Measurements from ENCODE around the gene PRSS33. TPM values are rescaled to one million over a fixed set of nuclear protein-coding genes. Genes with fewer than 3 reads are reported as not detected.

The PRSS33 gene
- total RNA-seq, 2 donors from 2014 or later, result not detected

DNA sequence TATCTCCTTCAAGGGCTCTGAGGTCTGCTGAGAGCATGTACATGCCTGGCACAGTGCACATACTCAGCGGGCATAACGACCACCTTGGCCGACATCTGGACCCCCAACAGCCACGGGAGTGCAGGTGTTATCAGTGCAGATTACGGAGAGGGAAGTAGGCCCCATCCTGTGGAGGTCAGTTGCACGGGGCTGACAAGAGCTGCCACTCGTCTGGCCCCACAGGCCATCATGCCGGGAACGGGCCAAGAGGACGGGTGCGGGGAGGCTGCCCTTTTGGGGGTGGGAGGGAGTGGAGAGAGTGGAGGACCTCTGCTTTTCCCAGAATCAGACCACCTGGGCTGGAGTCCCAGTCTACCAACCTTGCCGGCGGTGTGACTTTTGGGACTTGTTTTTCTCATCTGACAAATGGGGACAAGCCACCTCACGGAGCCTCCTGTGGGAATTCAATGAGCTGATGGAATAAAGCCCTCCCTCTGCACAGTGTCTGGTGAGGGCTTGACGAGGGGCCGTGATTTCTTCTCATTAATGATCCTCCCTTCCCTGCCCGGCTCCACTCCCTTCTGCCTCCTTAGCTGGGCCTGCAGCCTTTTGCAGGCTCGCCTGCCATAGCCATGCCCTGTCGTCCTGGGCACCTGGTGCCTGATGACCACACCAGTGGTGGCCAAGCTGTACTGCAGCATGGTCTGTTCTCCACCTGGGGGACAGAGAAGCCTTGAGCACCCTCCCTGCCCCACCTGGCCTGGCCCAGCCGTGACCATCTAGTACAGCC, 4.6 kb downstream of the PRSS33 start:
- peak; percentile 62 for DNase-seq (ENCODE audit: low spot score)
- intact Hi-C loops (cut with DNase I), result no loop called here

DNA sequence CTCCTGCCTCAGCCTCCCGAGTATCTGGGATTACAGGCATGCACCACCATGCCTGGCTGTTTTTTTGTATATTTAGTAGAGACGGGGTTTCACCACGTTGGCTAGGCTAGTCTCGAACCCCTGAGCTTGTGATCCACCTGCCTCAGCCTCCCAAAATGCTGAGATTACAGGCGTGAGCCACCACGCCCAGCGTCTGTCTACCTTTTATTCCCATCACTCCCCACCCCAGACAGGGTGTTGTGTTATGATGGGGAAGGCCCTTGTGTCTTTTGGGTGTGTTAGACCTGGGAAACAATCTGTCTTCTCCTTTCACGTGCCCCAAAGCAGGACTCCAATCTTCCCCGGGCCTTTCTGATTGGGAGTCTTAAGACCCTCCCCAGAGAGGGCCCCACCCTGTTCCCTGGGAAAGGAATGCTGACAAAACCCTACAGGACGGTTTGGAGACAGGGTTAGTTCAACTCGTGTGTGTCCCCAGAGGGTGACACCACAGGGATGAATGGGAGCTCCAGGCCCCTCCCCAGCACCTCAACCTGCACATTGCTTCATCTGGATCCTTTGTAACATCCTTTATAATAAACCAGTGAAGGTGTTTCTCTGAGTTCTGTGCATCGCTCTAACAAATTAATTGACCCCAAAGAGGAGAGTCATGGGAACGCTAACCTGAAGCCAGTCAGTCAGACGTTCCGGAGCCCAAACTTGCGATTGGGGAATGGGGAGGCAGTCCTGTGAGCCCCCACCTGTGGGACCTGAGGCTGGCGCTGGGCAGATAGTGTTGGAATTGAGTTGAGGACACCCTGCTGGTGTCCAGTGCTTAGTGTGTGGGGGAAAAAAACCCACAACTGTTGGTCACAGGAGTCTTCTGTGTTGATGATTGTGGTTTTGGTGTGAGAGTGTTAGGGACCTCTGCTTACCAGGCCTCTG, 7.1 kb downstream of the PRSS33 start:
- peak; percentile 58 for DNase-seq (ENCODE audit: low spot score)
- intact Hi-C loops (cut with DNase I), result loop anchor here in 1 of 2 donors (5.0 kb wide), 1 partner anchor 1042 kb away; no protein-coding TSS in a partner anchor

- intact Hi-C loops (cut with DNase I), result loop anchor here in 1 of 2 donors (5.0 kb wide), 1 partner anchor 1043 kb away; no protein-coding TSS in a partner anchor
- no peak for DNase-seq (ENCODE audit: low spot score)
These were observed 8.0 kb downstream of the PRSS33 start for GRCh38 chr16:2779151-2779920.

- DNase-seq (ENCODE audit: low spot score), result no peak
- intact Hi-C loops (cut with DNase I), result loop anchor here in 1 of 2 donors (5.0 kb wide), 1 partner anchor 1044 kb away; no protein-coding TSS in a partner anchor
These were observed 8.8 kb downstream of the PRSS33 start for GRCh38 chr16:2778630-2778958.

- no peak for DNase-seq (ENCODE audit: low spot score)
- intact Hi-C loops (cut with DNase I), result loop anchor here in 1 of 2 donors (2.0 to 5.0 kb wide), 2 partner anchors 53 to 1044 kb away; no protein-coding TSS in a partner anchor
These were observed 9.3 kb downstream of the PRSS33 start for GRCh38 chr16:2777903-2778629.

DNA sequence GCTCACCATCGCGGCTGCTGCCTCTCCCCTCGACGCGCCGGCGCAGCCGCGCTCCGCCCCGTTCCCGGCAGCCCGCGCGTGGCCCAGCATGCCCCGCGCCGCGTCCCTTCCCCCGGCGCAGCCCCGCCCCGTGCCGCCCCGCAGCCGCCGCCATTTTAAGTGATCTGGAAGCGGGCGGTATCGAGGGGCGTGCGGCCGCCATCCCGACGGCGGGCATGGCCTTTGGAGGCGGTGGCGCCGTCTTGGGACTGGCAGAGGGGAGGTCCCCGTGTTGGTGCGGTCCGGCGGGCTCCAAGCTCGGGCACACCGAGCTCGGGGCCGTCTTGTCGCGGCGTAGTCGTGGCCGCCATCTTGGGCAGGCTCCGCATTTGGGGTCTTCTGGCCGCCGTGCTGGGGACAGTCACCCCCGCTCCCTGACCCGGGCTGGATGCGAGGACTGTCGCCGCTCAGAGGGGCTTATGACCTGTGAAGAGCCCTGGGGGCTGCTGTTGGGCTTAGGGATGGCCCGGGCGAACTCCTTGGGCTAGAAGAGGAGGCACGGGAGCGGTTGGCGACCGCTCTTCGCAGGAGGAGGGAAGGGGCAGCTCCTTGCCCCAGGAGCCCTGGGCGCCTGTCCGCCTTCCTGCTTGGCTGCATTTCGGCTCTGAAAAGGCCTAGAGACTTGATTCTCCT, 10.0 kb downstream of the PRSS33 start, which contains the start of gene ELOB:
Gene ELOB, minus strand, starts transcription at position 50 of the 672 bp plus-strand sequence. Its CDS starts 41 bp downstream, at position 9.
- intact Hi-C loops (cut with DNase I), result loop anchor here in 1 of 2 donors (2.0 to 5.0 kb wide), 2 partner anchors 53 to 1045 kb away; no protein-coding TSS in a partner anchor
- DNase-seq (ENCODE audit: low spot score), result peak; percentile 97

GRCh38 chr16:2776500-2777139, 10.7 kb downstream of the PRSS33 start:
- intact Hi-C loops (cut with DNase I), result loop anchor here in 1 of 2 donors (2.0 to 5.0 kb wide), 2 partner anchors 52 to 1046 kb away; no protein-coding TSS in a partner anchor
- DNase-seq (ENCODE audit: low spot score), result no peak

- DNase-seq (ENCODE audit: low spot score), result peak; percentile 2
- intact Hi-C loops (cut with DNase I), result loop anchor here in 1 of 2 donors (2.0 to 5.0 kb wide), 2 partner anchors 51 to 1046 kb away; no protein-coding TSS in a partner anchor
These were observed 11.4 kb downstream of the PRSS33 start for GRCh38 chr16:2775765-2776499.

DNA sequence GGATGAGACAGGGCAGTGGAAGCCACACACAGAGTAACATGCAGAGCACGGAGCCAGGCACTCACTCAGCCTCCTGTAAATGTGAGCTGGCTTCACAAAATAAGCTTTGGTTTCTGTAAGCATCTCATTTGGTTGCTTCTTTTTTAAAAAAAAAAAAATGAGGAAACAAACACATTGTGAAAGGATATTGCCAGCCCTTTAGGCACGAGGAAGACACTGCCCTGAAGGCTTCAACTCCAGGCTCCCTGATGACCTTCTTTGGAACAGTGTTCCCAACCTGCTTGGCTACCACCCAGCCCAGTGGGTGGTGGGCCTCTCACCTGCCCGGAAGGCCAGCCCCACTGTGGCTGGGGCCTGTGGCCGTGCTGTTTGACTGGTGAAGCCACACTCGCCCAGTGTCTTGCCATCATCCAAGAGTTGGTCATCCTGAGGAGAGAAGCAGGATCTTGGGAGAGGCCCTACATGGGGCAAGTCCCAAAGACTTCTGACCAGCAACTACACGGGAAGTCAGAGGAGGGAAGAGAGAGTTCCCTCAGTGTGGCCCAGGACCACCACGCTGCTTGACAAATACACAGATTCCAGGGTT, 12.1 kb downstream of the PRSS33 start:
- DNase-seq (ENCODE audit: low spot score), result peak; percentile 19
- intact Hi-C loops (cut with DNase I), result loop anchor here in 1 of 2 donors (5.0 kb wide), 1 partner anchor 1047 kb away; no protein-coding TSS in a partner anchor

DNA sequence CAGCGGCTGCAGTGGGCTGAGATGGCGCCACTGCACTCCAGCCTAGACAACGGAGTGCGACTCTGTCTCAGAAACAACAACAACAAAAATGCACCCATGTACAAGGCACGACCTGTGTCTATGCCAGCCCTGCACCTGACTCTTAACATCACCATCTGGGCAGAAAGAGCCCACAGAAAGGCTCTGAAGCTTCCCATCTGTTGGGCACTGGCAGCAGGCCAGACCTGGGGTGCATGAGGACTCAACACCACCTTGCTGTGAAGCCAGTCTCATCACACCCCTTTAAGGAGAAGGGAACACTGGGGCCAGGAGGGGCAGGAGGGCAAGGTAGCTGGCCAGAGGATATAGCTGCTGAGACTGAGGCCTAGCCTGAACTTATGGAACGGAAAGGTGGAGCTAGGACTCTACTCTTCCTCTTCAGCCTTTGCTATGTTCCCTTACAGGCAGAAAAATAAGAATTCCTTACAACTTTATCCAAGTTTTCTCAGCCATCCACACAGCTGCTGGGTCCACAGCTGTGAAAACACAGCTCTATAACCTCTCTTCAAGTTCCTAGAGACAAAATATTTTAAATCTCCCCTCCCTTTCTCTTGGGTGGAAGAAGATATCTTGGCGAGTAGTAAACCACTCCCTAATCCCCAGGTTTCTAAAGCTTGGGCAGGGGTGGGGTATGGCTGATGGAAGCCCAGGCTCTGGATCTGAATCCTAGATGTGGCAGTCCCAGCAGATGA, 13.0 kb downstream of the PRSS33 start:
- intact Hi-C loops (cut with DNase I), result no loop called here
- no peak for DNase-seq (ENCODE audit: low spot score)

DNA sequence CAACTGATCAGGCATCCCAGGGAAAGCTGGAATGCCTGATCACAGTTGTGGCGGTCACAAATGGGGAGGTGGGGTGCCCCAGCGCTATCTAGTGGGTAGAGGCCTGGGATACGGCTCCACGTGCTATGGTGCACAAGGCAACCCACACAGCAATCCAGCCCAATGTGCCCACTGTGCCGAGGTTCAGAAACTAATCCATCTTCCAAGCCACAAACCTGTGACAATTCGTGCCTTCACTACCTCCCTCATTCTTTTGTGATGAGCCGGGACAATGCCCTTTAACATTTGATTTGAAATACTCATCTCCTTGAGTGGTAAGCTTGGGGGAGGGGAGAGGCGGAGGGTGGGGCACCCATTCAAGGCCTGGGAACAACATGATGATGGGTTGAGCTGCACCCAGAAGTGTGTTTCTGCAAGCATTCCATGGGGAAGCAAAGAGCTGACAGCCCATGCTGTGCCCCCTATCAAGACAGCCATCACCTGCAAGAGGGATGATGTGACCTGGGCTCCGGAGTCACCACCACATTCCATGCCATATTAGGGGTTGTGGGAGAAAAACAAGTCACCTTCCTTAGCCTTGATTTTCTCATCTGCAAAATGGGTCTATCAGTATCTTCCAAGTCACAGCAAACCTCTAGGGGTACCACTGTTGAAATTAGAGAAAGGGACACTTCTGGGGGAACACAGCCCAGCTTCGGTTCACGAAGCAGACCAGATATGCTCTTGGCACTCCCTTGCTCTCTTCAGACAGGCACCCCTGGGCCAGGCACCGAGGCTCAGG, 14.0 kb downstream of the PRSS33 start:
- DNase-seq (ENCODE audit: low spot score), result peak; percentile 48
- intact Hi-C loops (cut with DNase I), result no loop called here

DNA sequence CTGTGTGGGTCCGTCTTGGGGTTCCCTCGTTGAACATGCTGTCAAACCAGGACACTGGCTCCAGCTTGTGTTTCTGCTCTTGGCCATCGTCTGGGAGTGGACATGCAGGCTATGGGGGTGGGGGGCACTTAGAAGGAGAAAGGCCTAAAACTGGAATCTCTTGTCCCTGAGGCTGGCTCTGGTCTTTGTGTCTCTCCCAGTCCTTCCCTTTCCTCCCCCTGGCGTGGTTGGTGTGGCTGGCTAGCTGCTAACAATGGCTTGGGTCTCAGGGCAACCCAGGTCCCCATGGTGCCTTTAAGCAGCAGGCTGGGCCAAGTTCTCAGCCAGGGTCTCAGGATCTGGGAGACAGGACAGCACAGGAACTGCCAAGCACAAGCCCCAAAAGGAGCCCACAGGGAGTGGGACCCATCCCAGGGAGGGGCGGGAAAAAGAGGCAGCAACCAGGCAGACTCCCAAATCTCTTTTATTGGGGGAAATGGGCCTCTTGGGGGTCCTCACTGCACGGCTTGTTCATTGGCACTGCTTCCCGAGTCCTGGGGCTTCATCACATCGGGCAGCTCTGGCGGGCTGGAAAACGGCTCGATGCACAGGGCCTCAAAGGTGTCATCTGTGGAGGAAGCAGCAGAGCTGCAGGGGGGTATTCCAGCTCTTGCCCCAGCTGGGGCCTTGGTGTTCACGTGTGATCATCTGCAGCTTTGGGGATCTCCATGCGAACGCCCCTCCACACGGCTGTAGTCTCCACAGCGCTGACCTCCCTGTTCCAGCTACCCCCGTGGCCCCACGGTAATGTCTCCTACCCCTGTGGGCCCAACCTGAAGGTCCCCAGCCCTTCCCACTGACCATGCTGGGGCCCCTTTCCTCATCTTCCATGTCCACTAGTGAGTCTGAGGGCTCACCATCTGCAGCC, 15.6 kb downstream of the PRSS33 start:
- peak; percentile 62 for DNase-seq (ENCODE audit: low spot score)
- intact Hi-C loops (cut with DNase I), result no loop called here

- DNase-seq (ENCODE audit: low spot score), result peak; percentile 78
- intact Hi-C loops (cut with DNase I), result no loop called here
These were observed 17.1 kb downstream of the PRSS33 start for GRCh38 chr16:2770057-2770951.

Data from posterior vena cava (tissue), 2 donors.